Activated CD4-positive, alpha-beta T cell treated with anti-CD3 and anti-CD28 coated beads, Interleukin-2, Interleukin-6, amounts not matched to agents 100 ng/mL and 50 ng/mL, durations not matched to agents 16 hours and 8 hours (primary cell): ENCODE measurements around the gene CCDC40.
"Not testable (repeated sequence)": the region's sequence is repeated elsewhere in the genome, so short reads cannot be mapped to it uniquely, and the experiment has no call there.

Source experiments
- DNase-seq: peaks from one replicate; pipeline ENCODE4 v3.0.0-alpha.2; 2020

The CCDC40 gene, protein sequence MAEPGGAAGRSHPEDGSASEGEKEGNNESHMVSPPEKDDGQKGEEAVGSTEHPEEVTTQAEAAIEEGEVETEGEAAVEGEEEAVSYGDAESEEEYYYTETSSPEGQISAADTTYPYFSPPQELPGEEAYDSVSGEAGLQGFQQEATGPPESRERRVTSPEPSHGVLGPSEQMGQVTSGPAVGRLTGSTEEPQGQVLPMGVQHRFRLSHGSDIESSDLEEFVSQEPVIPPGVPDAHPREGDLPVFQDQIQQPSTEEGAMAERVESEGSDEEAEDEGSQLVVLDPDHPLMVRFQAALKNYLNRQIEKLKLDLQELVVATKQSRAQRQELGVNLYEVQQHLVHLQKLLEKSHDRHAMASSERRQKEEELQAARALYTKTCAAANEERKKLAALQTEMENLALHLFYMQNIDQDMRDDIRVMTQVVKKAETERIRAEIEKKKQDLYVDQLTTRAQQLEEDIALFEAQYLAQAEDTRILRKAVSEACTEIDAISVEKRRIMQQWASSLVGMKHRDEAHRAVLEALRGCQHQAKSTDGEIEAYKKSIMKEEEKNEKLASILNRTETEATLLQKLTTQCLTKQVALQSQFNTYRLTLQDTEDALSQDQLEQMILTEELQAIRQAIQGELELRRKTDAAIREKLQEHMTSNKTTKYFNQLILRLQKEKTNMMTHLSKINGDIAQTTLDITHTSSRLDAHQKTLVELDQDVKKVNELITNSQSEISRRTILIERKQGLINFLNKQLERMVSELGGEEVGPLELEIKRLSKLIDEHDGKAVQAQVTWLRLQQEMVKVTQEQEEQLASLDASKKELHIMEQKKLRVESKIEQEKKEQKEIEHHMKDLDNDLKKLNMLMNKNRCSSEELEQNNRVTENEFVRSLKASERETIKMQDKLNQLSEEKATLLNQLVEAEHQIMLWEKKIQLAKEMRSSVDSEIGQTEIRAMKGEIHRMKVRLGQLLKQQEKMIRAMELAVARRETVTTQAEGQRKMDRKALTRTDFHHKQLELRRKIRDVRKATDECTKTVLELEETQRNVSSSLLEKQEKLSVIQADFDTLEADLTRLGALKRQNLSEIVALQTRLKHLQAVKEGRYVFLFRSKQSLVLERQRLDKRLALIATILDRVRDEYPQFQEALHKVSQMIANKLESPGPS

DNA sequence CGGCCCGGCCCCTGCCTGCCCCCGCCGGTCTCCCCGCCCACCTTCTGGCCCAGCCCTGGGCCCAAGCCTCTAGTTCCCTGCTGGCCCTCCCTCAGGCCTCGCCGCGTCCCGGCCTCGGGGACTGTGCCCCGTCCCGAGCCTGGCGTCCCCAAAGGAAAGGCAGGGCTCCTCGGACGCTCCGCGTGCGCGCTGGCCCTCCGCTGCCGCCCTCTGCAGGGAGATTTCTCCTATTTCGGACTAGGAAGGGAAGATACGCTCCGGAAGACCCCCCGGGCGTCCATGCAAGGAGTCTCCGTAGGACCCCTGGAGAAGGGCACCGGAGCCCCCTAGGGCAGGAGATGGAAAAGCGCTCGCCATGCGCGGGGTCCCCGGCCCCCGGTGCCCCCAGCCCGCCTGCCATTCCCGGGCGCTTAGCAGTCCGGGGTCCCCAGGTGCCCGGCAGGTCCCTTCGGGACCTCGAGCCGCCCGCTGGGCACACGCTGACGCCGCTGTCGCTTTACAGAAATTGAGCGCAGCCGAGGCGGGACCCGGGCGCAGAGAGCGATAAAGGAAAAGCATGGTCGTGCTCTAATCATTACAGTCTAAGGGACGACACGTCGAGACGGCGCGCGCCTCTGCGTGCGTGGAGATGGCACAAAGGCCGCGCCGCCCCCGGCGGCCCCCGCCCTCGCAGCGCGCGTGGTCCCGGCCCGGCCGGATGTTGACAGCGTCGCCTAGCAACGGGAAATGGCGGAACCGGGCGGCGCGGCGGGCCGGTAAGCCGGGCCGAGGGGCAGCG lies at the start of gene CCDC40:
CCDC40 (plus strand) TSS at position 706 of the 778 bp plus-strand sequence; CDS start at position 727, 21 bp downstream.
- peak; percentile 75 for DNase-seq

DNA sequence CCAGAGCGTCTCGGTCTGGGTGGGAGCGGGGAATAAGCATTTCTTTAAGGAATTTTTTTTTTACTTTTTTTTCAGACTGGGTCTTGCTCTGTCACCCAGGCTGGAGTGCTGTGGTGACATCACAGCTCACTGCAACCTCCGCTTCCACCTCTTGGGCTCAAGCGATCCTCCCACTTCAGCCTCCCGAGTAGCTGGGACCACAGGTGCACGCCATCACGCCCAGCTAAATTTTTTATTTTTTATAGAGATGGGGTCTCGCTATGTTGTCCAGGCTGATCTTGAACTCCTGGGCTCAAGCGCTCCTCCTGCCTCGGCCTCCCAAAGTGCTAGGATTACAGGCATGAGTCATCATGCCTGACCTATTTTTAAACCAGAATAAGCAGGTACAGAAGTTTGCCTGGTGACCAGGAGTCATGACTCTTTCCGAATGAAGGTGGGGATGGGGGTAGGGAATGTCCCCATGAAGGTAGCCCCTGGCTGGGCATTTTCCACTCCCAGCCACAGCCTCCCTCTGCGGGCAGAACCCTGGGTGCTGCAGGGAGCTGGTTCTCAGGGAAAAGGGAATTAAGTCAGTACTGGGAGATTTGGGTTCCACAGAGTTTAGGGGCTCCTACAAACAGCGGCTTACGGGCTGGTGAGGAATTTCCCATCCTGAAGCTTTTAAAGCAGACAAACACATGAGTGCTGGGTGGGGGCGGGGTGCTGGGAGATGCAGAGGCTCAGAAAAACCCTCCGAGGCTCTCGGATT lies 49.1 kb upstream of the CCDC40 start:
- DNase-seq, result no peak

DNA sequence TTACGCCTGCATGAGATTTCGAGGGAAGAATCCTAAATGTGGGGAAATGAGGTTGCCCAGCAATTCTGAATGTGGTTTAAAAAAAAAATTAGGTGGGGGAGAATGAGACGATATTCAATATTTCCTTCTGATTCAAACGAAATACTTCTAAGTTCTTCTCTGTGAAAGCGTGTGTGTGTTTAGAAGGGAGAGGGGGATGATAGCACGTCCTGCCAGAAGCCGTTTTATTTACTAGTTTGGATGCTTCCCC lies 48.6 kb upstream of the CCDC40 start:
- no peak for DNase-seq

DNA sequence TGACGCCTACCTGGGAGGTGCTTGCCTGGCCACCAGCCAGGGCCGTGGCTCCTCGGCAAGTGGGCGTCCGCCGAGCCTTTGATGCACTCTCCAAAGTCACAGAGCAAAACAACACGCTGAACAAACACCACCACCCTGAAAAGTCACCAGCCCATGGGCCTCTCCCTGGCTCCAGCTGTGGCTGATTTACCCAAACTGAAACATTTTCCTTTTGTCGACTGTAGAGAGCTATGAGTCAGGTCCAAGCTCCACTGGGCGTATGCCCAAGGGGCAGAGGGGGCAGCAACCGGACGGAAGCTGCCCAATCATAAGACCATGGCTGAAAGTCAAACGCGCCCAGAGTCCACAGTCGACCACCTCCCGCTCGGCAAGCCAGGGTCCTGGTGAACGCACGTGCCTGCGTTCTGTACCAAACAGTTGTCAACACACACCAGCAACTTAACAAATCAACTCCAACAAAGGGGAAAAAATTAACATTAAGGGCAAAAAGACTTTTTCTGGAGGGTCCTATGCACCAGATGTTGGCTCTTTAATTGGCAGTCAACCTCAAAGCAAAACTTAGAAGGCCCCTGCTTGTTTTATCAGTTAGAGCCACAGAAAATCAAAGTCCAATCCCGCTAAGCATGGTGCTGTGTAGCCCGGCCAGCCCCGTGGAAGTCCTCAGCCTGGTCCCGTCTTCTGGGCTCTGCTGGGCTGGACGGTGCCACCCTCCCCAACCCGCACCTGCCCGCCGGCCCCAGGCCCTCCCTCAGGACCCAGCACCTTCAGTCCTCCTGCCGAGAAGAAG lies 48.1 kb upstream of the CCDC40 start:
- no peak for DNase-seq

DNA sequence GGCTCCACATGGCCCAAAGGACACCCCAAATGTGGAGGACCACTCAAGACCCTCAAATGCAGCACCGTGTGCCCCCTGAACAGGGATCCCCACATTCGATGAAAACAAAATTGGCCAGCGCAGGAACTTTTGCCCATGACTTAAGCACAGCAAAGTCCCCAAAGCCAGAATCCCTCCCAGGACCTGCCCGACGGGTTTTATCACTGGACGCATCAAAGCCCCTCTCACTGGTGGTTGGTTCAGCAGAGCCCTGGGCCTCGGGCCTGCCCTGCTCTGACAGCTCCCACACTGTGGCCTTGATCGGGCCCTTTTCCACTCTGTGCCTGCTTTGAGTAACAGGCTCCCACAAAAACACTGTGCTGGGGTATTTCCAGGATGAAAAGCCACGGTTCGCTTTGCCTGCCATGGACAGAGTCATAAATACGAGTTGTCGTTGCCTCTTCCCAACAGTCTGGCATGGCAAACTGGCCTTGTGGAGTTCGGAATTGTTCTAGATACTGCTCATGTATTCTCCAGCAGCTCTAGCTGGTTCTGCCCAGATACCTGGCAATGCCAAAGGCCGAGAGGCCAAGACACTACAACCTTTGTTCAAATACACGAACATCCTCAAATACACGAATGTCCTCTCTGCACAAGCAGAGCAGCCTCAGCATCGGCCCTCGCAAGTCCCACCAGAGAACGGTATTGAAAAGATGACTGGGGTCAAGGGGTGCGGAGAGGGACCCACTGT lies 47.2 kb upstream of the CCDC40 start:
- DNase-seq, result no peak

DNA sequence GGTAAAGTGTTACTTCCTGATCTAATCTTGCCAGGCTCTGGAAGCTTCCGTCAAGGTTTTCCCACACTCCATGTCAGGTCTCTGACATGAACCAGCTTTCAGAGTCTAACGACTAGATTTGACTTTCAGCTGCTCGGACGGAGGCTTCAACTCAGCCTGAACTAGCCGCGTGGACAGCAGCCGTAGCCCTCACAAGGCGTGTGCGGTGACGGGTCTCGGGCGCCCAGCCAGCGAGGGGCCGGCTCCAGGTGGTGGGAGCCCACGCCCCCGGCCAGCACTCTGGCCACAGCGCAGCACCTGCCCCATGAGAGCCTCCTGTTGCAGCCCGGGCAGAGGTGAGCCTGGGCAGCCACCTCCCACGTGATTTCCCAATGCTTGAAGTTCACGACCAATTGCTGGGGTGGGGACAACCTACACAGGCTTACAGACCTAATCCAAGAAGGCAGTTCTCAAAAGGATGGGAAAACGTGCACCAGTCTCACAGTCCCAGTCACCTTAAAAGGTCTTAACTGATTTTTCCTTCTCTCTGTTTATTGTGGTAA lies 46.3 kb upstream of the CCDC40 start:
- no peak for DNase-seq

DNA sequence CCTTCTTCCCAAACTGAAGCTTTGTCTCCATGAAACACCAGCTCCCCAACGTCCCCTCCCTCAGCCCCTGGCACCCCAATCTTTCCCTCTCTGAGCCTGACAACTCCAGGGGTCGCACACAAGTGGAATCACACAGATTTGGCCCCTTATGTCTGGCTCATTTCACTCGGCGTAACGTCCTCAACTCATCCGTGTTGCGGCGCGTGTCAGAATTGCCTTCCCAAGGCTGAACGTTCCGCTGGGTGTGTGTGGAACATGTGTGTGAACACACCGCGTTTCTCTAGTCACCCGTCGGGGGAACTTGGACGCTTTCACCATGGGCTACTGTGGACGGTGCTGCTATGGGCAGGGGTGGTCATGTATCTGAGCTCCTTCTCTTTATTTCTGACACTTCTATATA lies 45.7 kb upstream of the CCDC40 start:
- no peak for DNase-seq

DNA sequence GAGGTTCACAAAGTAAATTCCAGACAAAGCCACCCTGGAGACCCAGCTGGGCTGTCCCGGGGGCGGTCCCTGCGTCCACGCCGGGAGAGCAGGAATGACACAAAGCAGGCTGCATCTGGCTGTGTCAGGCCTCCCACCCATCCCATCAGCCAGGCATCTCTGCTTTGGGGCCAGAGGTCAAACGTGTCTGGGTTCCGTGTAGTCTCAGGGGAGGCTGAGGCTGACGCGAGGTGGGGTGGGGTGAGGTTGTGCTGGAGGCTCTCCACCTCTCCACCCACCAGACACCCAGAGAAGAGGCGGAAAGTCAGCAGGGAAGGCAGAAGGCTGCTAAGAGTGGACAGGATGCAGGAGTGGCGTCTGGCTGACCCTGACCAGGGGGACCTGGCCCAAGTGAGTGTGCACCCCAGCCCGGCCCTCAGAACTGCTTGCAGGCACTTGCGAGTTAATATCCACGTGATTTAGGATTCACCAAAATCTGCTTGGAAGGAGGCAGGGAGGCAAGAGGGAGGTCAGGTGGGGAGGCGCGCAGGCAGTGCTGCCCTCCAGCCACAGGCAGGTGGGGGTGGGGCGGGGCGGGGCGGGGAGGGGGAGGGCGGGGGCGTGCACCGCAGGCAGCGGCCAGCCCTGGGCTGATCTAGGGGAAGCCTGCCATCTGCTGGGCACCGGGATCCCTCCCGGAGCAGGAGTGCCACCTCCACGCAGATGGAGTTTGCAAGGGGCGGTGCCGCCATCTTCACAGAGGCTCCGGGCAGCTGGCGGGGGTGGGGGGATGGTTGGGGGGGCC lies 45.1 kb upstream of the CCDC40 start:
- DNase-seq, result peak; percentile 90

DNA sequence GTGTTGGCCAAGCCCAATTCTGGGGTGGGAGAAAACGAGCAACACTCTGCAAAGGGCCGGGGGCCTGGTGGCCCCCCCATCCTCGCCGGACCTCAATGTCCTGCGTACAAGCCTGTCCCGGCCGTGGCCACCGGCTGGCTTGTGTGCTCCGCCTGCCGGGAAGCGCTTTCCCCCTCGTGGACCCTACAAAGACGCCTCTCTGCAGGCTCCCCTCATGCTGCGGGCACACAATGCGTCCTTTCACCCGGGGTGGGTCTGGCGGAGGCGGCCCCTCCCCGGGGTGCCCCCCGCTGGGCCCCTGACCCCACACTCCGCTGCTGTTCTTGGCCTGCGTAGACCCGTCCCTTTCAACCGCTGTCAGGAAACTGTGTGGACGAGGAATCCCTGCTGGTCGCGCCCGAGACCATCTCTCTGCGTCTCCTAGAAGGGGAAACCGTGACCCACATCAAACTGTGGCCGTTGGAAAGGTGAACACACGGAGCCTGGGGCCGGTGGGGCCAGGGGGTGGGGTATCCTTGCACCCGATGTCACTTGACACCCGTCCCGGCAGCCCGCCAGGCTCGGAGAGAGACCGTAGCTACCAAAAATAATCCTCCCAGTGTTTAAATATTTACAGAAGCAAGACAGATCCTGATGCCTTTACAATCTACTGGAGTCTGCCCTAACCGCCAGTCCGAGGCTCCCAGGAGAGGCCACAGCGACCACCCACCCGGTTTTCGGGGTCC lies 44.4 kb upstream of the CCDC40 start:
- no peak for DNase-seq

DNA sequence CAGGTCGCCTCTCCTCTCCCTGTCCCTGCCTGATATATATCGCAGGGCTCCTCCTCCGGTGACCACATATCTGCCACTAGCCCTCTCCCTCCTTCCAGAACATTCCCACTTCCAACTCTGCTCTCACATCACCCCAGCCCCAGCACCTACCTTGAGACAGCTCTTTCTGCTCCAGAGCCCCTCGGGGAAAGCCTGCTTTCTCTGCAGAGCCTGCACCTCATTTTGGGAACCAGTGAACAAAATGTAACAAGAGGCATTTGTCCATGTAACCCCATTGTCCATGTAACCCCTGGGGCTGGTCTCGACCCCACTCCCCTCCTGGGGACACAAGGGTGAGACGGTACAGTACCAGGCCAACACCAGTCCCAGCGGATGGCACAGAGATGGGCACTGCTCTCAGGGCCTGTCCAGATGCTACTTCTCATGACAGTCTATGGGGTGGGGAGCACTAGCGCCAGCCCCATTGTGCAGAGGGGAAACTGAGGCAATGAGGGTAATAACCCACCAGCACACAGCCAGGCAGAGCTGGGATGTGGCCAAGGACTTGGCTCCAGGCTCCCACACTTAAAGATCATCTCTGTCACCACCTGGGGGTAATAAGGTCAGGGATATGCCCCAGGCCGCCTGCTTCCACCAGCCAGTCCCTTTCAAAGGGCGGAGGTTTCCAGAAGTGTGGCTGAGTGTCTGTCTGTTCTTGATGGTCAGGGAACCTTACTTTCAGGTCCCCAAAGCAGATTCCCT lies 43.6 kb upstream of the CCDC40 start:
- DNase-seq, result no peak

DNA sequence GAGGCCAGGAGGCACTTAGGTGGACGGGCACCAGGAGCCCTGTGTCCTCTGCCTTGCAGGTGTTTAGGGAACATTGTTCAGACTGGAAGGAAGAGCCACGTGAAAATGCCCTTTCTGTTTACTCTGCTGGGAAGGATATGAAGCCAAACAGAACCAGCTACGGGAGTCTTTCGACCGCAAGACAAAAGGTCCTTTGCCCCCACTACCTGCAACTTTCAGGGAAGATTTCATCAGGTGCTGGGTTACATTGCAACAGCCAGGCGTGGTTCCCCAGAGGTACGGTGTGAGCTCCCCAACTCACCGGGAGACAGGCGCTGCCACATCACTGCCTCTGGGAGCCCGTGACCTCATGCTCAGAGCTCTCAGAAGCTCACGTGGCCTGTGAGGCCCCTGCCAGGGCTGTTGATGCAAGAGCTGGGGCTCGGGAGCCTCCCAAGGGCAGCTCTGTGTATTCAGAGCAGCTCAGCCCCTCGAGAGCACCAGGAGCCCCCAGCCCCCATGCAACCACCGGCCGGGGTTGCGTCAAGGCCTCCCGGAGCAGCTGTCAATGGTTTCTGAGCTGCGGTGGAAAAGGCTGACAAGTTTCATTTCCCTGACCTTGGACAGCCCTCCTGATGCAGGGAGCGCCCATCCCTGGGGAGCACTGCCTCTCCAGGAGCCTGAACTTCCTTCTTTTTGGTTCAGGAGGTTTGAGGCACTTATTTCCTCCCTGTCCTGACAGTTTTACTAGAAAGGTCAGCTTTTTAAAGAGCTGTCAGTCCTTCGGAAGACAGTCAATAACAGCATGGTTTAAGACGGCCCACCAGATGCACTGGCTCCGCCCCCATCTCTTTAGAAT lies 42.8 kb upstream of the CCDC40 start:
- peak; percentile 69 for DNase-seq

DNA sequence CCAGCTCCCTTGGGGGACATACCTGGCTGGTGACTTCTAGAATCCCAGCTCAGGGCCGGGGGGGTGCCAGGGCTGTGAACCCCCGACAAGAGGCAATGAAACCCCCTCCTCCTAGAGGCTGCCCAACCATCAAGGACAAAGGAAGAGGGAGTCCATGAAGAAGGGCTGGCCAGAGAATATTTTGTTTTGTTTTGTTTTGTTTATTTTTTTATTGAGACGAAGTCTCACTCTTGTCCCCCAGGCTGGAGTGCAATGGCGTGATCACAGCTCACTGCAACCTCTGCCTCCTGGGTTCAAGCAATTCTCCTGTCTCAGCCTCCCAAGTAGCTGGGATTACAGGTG lies 42.2 kb upstream of the CCDC40 start:
- DNase-seq, result not testable (repeated sequence)

DNA sequence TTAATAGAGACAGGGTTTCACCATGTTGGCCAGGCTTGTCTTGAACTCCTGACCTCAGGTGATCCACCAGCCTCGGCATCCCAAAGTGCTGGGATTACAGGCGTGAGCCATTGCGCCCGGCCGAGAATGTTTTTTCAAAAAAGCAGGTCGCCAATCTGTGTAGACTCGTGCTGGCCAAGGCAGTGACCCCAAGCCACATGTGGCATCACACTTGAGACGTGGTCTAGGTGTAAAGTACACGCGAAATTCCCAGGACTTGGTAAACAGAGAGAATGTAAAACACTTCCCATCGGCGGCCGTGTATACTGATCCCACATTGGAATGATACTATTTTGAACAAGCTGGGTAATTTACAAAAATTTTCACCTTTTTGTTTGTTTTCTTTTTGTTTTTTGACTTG lies 41.8 kb upstream of the CCDC40 start:
- no peak for DNase-seq

DNA sequence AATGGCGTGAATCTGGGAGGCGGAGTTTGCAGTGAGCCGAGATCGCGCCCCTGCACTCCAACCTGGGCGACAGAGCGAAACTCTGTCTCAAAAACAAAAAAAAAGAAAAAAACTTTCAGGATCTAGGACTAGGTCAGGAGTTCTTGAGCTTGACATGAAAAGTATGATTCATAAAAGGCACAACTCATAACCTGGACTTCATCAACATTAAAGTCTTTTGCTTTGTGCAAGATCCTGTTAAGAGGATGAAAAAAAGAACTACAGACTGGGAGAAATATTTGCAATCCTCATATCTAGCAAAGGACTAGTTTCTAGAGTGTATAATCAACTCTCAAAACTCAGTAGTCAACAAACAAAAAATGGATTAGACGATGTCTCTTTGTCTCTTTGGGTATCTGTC lies 40.7 kb upstream of the CCDC40 start:
- no peak for DNase-seq

DNA sequence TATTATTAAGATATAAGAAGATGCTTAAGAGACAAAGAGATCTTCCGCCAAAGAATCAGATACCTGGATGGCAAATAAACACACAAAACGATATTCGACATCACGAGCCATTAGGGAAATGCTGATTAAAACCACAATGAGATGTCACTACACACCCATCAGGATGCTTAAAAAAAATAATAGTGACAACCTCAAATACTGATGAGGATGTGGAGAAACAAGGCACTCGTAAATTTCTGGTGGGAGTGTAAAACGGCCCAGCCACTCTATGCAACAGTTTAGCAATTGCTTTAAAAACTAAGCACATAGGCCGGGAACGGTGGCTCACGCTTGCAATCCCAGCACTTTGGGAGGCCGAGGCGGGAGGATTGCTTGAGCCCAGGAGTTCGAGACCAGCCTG lies 40.2 kb upstream of the CCDC40 start:
- no peak for DNase-seq

DNA sequence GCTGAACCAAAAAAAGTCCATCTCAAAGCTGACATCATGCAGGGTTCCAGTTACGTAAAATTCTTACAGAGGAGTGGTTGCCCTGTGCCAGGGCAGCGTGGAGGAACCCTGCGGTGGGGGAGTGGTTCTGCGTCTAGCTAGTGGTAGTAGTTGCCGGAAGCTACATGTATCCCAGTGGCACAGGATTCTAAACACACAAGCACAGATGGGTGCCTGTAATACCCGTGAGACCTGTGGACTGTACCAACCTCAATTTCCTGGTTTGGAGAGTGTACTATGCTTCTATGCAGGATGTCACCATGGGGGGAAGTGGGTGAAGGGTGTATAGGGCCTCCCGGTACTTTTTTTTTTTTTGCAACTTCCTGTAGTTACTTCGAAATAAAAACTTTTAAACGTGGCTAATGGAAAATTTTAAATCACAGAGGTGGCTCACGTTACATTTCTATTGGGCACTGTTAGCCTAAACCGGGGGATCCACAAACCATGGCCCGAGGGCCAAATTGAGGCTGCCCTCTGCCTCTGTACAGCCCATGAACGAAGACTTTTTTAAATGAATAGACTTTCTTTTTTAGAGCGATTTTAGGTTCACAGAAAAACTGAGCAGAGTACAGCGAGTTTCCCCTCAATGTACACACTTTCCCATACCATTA lies 39.3 kb upstream of the CCDC40 start:
- DNase-seq, result peak; percentile 90

DNA sequence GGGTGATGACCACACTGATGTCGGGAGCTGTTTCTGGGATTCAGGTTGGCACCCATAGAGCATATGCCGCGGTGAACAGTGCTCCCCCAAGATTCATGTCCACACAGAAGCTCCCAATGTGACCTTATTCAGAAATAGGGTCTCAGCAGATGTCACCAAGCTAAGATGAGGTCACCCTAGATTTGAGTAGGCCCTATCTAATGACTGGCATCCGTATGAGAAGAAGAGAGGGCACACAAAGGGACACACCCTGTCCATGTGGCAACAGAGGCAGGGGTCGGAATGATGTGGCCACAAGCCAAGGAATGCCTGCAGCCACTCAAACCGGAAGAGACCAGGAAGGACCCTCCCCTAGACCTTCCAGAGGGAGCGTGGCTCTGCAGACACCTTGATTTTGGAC lies 36.3 kb upstream of the CCDC40 start:
- DNase-seq, result no peak
